Activated CD8-positive, alpha-beta memory T cell treated with anti-CD3 and anti-CD28 coated beads, Interleukin-2, amount 50 U/mL, for 48 hours (primary cell): ENCODE measurements around the gene TMEM53.

Experiments used
- DNase-seq: peaks from one replicate; pipeline ENCODE4 v3.0.0-alpha.2; 2020

Gene TMEM53

GRCh38 chr1:44696789-44697345 lies 22.6 kb upstream of the TMEM53 start:
- no peak for DNase-seq

GRCh38 chr1:44696101-44696500 lies 21.8 kb upstream of the TMEM53 start:
- no peak for DNase-seq

GRCh38 chr1:44695671-44696070 lies 21.4 kb upstream of the TMEM53 start:
- DNase-seq: no peak

GRCh38 chr1:44694863-44695478 lies 20.7 kb upstream of the TMEM53 start:
- no peak for DNase-seq

- DNase-seq: no peak
Observed at GRCh38 chr1:44693900-44694299, 19.6 kb upstream of the TMEM53 start.

- DNase-seq: no peak
Observed at GRCh38 chr1:44693159-44693558, 18.9 kb upstream of the TMEM53 start.

GRCh38 chr1:44689447-44689765 lies 15.1 kb upstream of the TMEM53 start:
- DNase-seq: no peak

- DNase-seq: no peak
Observed at GRCh38 chr1:44688760-44689446, 14.6 kb upstream of the TMEM53 start.

GRCh38 chr1:44685881-44686280 lies 11.6 kb upstream of the TMEM53 start:
- no peak for DNase-seq

GRCh38 chr1:44685218-44685617 lies 10.9 kb upstream of the TMEM53 start:
- DNase-seq: no peak

- DNase-seq: no peak
Observed at GRCh38 chr1:44684525-44684924, 10.2 kb upstream of the TMEM53 start.

- no peak for DNase-seq
Observed at GRCh38 chr1:44682883-44683265, 8.6 kb upstream of the TMEM53 start.

- no peak for DNase-seq
Observed at GRCh38 chr1:44681905-44682882, 7.9 kb upstream of the TMEM53 start.

- DNase-seq: no peak
Observed at GRCh38 chr1:44679468-44679867, 5.2 kb upstream of the TMEM53 start.

- no peak for DNase-seq
Observed at GRCh38 chr1:44678626-44679025, 4.3 kb upstream of the TMEM53 start.

- DNase-seq: no peak
Observed at GRCh38 chr1:44678120-44678519, 3.8 kb upstream of the TMEM53 start.

- no peak for DNase-seq
Observed at GRCh38 chr1:44677201-44677766, 3.0 kb upstream of the TMEM53 start.

- DNase-seq: no peak
Observed at GRCh38 chr1:44676484-44677200, 2.4 kb upstream of the TMEM53 start.

- no peak for DNase-seq
Observed at GRCh38 chr1:44675186-44675585, 905 bp upstream of the TMEM53 start.

GRCh38 chr1:44673675-44674112 lies 587 bp downstream of the TMEM53 start:
- DNase-seq: no peak

GRCh38 chr1:44672961-44673674 lies 1.2 kb downstream of the TMEM53 start:
- no peak for DNase-seq
